DLD1 (cell line): ENCODE measurements around the gene AGPAT1.

ENCODE experiments used
- in situ Hi-C: cut with HindIII; loops from 2 replicates; pipeline ENCODE4 v1.10.0; 2017; ENCODE audit warnings: low sequenced_read_pairs

Gene AGPAT1

GRCh38 chr6:32173051-32173727 lies 2.7 kb downstream of the AGPAT1 start:
- in situ Hi-C loops: no loop called here

GRCh38 chr6:32171234-32171633 lies 4.7 kb downstream of the AGPAT1 start:
- in situ Hi-C loops: no loop called here

- in situ Hi-C loops: no loop called here
Observed at GRCh38 chr6:32170294-32170693, 5.6 kb downstream of the AGPAT1 start.

- in situ Hi-C loops: no loop called here
Observed at GRCh38 chr6:32168807-32169591, 6.9 kb downstream of the AGPAT1 start.

- in situ Hi-C loops: no loop called here
Observed at GRCh38 chr6:32168350-32168749, 7.5 kb downstream of the AGPAT1 start.

GRCh38 chr6:32167761-32168262 lies 8.1 kb downstream of the AGPAT1 start:
- in situ Hi-C loops: no loop called here

GRCh38 chr6:32167154-32167760 lies 8.6 kb downstream of the AGPAT1 start:
- in situ Hi-C loops: no loop called here

GRCh38 chr6:32166411-32167061 lies 9.3 kb downstream of the AGPAT1 start:
- in situ Hi-C loops: no loop called here

GRCh38 chr6:32164295-32164694 lies 11.6 kb downstream of the AGPAT1 start, which contains the start of gene EGFL8:
Gene EGFL8 (plus strand): TSS chr6:32164595. CDS start chr6:32166166, 1,571 bp downstream.
- in situ Hi-C loops: no loop called here

GRCh38 chr6:32163559-32164258 lies 12.2 kb downstream of the AGPAT1 start:
- in situ Hi-C loops: no loop called here

- in situ Hi-C loops: no loop called here
Observed at GRCh38 chr6:32158052-32158451, 17.8 kb downstream of the AGPAT1 start.

- in situ Hi-C loops: no loop called here
Observed at GRCh38 chr6:32156891-32157290, 19.0 kb downstream of the AGPAT1 start.

GRCh38 chr6:32154514-32155161 lies 21.2 kb downstream of the AGPAT1 start:
- in situ Hi-C loops: no loop called here

GRCh38 chr6:32153564-32154513 lies 22.0 kb downstream of the AGPAT1 start, which contains the start of gene PPT2:
Gene PPT2 (plus strand): TSS chr6:32154141. CDS start chr6:32154595, 454 bp downstream.
- in situ Hi-C loops: no loop called here

GRCh38 chr6:32152769-32153563 lies 22.9 kb downstream of the AGPAT1 start:
- in situ Hi-C loops: no loop called here

GRCh38 chr6:32151863-32152768 lies 23.8 kb downstream of the AGPAT1 start, which contains the start of gene PRRT1:
Gene PRRT1 (minus strand): TSS chr6:32151939. CDS start chr6:32151827, 112 bp downstream.
- in situ Hi-C loops: no loop called here
